ENCODE measurements around the gene MYH11.
"Not testable (repeated sequence)": the region's sequence is repeated elsewhere in the genome, so short reads cannot be mapped to it uniquely, and the experiment has no call there.

MYH11 gene

DNA sequence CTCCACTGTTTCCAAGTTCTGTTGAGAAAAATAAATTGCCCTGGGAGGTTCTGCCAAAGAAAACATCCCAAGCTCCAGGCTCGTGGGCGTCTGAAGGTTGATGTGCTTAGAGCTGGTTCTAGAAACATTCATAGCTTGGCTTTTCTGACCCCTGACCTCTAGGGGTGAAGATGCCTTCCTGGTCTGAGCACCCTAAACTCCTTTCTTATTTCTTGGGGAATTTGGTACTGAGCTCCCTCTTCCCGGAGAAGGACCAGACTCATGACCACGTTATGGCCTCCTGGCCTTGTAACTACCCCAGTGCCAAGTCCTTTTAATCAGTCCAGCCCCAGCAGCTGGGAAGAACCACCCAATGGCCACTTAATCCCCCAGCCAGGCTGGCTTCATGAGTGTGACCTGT, 66.4 kb downstream of the MYH11 start:
- no peak overlapping the region for H4K91ac ChIP-seq (ENCODE audit: low read depth, low read length, poor library complexity)
- H2BK5ac ChIP-seq (ENCODE audit: low read length), result no peak overlapping the region
- no peak overlapping the region for H3K23ac ChIP-seq (ENCODE audit: low read depth, low read length, poor library complexity)
- H3K4me3 ChIP-seq (ENCODE audit: low read length in 2 of 2), result no peak overlapping the region
- H2BK120ac ChIP-seq (ENCODE audit: low read depth, low read length), result no peak overlapping the region
- H2BK15ac ChIP-seq (ENCODE audit: low read length), result no peak overlapping the region
- no peaks in the 10 kb centered on the region for H3K36me3 ChIP-seq (replicated peaks in 1 of 2; ENCODE audit: control insufficient read depth in 2 of 2, insufficient read depth in 2 of 2, low read length in 2 of 2)
- no peak for DNase-seq (ENCODE audit: low spot score)
- H3K4me1 ChIP-seq (ENCODE audit: control insufficient read depth in 2 of 2, insufficient read depth in 1 of 2, low read depth in 1 of 2, low read length in 2 of 2), result peaks cover 0 to 2% of the 10 kb centered on the region in 2 donors
- H3K27me3 ChIP-seq (ENCODE audit: control insufficient read depth in 3 of 3, insufficient read depth in 3 of 3, low read depth in 1 of 3, low read length in 3 of 3), result no peaks in the 10 kb centered on the region
- no peak overlapping the region for H3K4ac ChIP-seq (ENCODE audit: low read length)
- no peak overlapping the region for H2AK5ac ChIP-seq (ENCODE audit: low read depth, low read length)
- no CpG with 5 or more reads among the region's 4 CpGs for WGBS, 2 donors (ENCODE audit: extremely low coverage in 2 of 2, insufficient read length in 2 of 2, insufficient replicate concordance in 1 of 2)
- H2BK12ac ChIP-seq (ENCODE audit: low read length), result no peak overlapping the region
- no peak overlapping the region for H3K14ac ChIP-seq (ENCODE audit: low read length)
- H4K8ac ChIP-seq (ENCODE audit: low read depth, low read length), result no peak overlapping the region
- no peak overlapping the region for H3K9ac ChIP-seq (ENCODE audit: low read depth, low read length, poor library complexity)
- no peak overlapping the region for H3K4me2 ChIP-seq (ENCODE audit: insufficient read depth, low read length, poor library complexity, severe bottlenecking)
- no peaks in the 10 kb centered on the region for H3K79me1 ChIP-seq (ENCODE audit: low read depth, low read length)
- H3K27ac ChIP-seq (replicated peaks; ENCODE audit: low read length), result no peak overlapping the region
- no peak overlapping the region for H2AFZ ChIP-seq (ENCODE audit: low read length)
- no peaks in the 10 kb centered on the region for H3K9me3 ChIP-seq (replicated peaks in 1 of 2; ENCODE audit: control insufficient read depth in 2 of 2, insufficient read depth in 1 of 2, low read depth in 1 of 2, low read length in 2 of 2)
- H3K18ac ChIP-seq (ENCODE audit: low read length), result no peak overlapping the region

DNA sequence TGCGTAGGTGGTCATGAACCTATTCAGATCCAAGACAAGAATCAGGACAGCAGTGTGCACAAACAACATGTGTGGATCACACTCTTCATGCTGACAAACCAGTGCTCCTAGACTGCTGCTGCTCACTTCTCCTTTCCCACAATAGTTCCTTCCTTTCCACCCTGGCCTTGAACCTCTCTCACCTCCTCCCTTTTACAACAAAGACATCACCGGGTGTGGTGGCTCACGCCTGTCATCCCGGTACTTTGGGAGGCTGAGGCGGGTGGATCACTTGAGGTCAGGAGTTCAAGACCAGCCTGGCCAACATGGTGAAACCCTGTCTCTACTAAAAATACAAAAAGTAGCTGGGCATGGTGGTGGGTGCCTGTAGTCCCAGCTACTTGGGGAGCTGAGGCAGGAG, 67.0 kb downstream of the MYH11 start:
- H3K4me3 ChIP-seq (ENCODE audit: low read length in 2 of 2); H2AK5ac ChIP-seq (ENCODE audit: low read depth, low read length); H3K4ac ChIP-seq (ENCODE audit: low read length); H2BK120ac ChIP-seq (ENCODE audit: low read depth, low read length); H3K23ac ChIP-seq (ENCODE audit: low read depth, low read length, poor library complexity); H3K79me1 ChIP-seq (ENCODE audit: low read depth, low read length); H2BK5ac ChIP-seq (ENCODE audit: low read length); H3K27ac ChIP-seq (replicated peaks; ENCODE audit: low read length); H3K18ac ChIP-seq (ENCODE audit: low read length); H3K4me1 ChIP-seq (ENCODE audit: control insufficient read depth in 2 of 2, insufficient read depth in 1 of 2, low read depth in 1 of 2, low read length in 2 of 2); H2BK12ac ChIP-seq (ENCODE audit: low read length); H3K9ac ChIP-seq (ENCODE audit: low read depth, low read length, poor library complexity); H3K9me3 ChIP-seq (replicated peaks in 1 of 2; ENCODE audit: control insufficient read depth in 2 of 2, insufficient read depth in 1 of 2, low read depth in 1 of 2, low read length in 2 of 2); H4K8ac ChIP-seq (ENCODE audit: low read depth, low read length); DNase-seq (ENCODE audit: low spot score); H2AFZ ChIP-seq (ENCODE audit: low read length); H4K91ac ChIP-seq (ENCODE audit: low read depth, low read length, poor library complexity); H3K14ac ChIP-seq (ENCODE audit: low read length); H2BK15ac ChIP-seq (ENCODE audit: low read length); H3K4me2 ChIP-seq (ENCODE audit: insufficient read depth, low read length, poor library complexity, severe bottlenecking); H3K27me3 ChIP-seq (ENCODE audit: control insufficient read depth in 3 of 3, insufficient read depth in 3 of 3, low read depth in 1 of 3, low read length in 3 of 3); H3K36me3 ChIP-seq (replicated peaks in 1 of 2; ENCODE audit: control insufficient read depth in 2 of 2, insufficient read depth in 2 of 2, low read length in 2 of 2): not testable (repeated sequence)
- no CpG with 5 or more reads among the region's 5 CpGs for WGBS, 2 donors (ENCODE audit: extremely low coverage in 2 of 2, insufficient read length in 2 of 2, insufficient replicate concordance in 1 of 2)

DNA sequence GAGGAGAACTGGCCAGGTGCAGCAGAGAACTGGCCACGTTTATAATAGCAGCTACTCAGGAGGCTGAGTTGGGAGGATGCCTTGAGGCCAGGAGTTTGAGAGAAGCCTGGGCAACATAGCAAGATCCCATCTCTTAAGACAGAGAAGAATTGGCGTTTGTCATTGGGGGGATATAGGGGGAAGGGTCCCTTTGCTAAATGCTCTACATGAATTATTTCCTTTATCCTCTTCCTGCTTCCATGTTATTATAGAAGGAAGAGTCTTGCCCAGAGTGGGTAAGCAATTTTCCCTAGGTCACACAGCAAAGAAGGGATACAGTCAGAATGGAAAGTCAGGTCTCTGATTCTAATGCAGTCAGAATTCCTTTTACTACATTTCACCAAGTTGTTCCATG, 68.0 kb downstream of the MYH11 start:
- H2BK15ac ChIP-seq (ENCODE audit: low read length), result no peak overlapping the region
- H3K79me1 ChIP-seq (ENCODE audit: low read depth, low read length), result no peaks in the 10 kb centered on the region
- H3K27me3 ChIP-seq (ENCODE audit: control insufficient read depth in 3 of 3, insufficient read depth in 3 of 3, low read depth in 1 of 3, low read length in 3 of 3), result no peaks in the 10 kb centered on the region
- no peak overlapping the region for H2BK12ac ChIP-seq (ENCODE audit: low read length)
- H3K36me3 ChIP-seq (replicated peaks in 1 of 2; ENCODE audit: control insufficient read depth in 2 of 2, insufficient read depth in 2 of 2, low read length in 2 of 2), result no peaks in the 10 kb centered on the region
- H4K91ac ChIP-seq (ENCODE audit: low read depth, low read length, poor library complexity), result no peak overlapping the region
- H2AK5ac ChIP-seq (ENCODE audit: low read depth, low read length), result no peak overlapping the region
- H3K4ac ChIP-seq (ENCODE audit: low read length), result no peak overlapping the region
- WGBS, 2 donors (ENCODE audit: extremely low coverage in 2 of 2, insufficient read length in 2 of 2, insufficient replicate concordance in 1 of 2), result no CpG with 5 or more reads among the region's 2 CpGs
- no peak overlapping the region for H3K27ac ChIP-seq (replicated peaks; ENCODE audit: low read length)
- no peaks in the 10 kb centered on the region for H3K4me1 ChIP-seq (ENCODE audit: control insufficient read depth in 2 of 2, insufficient read depth in 1 of 2, low read depth in 1 of 2, low read length in 2 of 2)
- H3K14ac ChIP-seq (ENCODE audit: low read length), result no peak overlapping the region
- H3K18ac ChIP-seq (ENCODE audit: low read length), result no peak overlapping the region
- no peak overlapping the region for H3K9ac ChIP-seq (ENCODE audit: low read depth, low read length, poor library complexity)
- no peak overlapping the region for H2BK5ac ChIP-seq (ENCODE audit: low read length)
- H3K4me3 ChIP-seq (ENCODE audit: low read length in 2 of 2), result no peak overlapping the region
- no peak overlapping the region for H2BK120ac ChIP-seq (ENCODE audit: low read depth, low read length)
- H3K4me2 ChIP-seq (ENCODE audit: insufficient read depth, low read length, poor library complexity, severe bottlenecking), result no peak overlapping the region
- no peak overlapping the region for H4K8ac ChIP-seq (ENCODE audit: low read depth, low read length)
- H3K23ac ChIP-seq (ENCODE audit: low read depth, low read length, poor library complexity), result no peak overlapping the region
- H2AFZ ChIP-seq (ENCODE audit: low read length), result no peak overlapping the region
- H3K9me3 ChIP-seq (replicated peaks in 1 of 2; ENCODE audit: control insufficient read depth in 2 of 2, insufficient read depth in 1 of 2, low read depth in 1 of 2, low read length in 2 of 2), result peaks cover 0 to 2% of the 10 kb centered on the region in 2 donors
- DNase-seq (ENCODE audit: low spot score), result no peak

DNA sequence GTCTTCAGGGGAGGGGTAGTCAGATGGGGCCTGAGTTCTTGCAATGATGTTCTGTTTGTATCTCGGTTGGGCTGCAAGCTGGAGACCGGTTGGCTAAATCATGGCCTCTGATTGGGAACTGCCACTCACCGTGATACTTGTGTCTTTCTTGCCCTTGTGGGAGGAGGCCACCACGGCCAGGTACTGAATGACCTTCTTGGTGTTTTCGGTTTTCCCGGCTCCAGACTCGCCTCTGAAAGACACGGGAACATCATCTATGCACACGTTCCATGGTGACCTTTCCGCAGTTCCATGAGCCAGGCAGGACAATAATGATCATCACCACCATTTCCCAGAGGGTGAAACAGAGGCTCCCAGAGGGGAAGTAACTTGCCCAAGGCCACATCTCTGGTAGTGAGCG, 70.3 kb downstream of the MYH11 start:
- H3K27ac ChIP-seq (replicated peaks; ENCODE audit: low read length), result no peak overlapping the region
- H3K18ac ChIP-seq (ENCODE audit: low read length), result no peak overlapping the region
- H3K4me2 ChIP-seq (ENCODE audit: insufficient read depth, low read length, poor library complexity, severe bottlenecking), result no peak overlapping the region
- no peak overlapping the region for H3K4ac ChIP-seq (ENCODE audit: low read length)
- peaks cover 0 to 2% of the 10 kb centered on the region in 2 donors for H3K9me3 ChIP-seq (replicated peaks in 1 of 2; ENCODE audit: control insufficient read depth in 2 of 2, insufficient read depth in 1 of 2, low read depth in 1 of 2, low read length in 2 of 2)
- no peak overlapping the region for H4K91ac ChIP-seq (ENCODE audit: low read depth, low read length, poor library complexity)
- H3K36me3 ChIP-seq (replicated peaks in 1 of 2; ENCODE audit: control insufficient read depth in 2 of 2, insufficient read depth in 2 of 2, low read length in 2 of 2), result no peaks in the 10 kb centered on the region
- no peak overlapping the region for H2BK120ac ChIP-seq (ENCODE audit: low read depth, low read length)
- H3K4me3 ChIP-seq (ENCODE audit: low read length in 2 of 2), result no peak overlapping the region
- H3K27me3 ChIP-seq (ENCODE audit: control insufficient read depth in 3 of 3, insufficient read depth in 3 of 3, low read depth in 1 of 3, low read length in 3 of 3), result no peaks in the 10 kb centered on the region
- H4K8ac ChIP-seq (ENCODE audit: low read depth, low read length), result no peak overlapping the region
- peaks cover 0 to 2% of the 10 kb centered on the region in 2 donors for H3K4me1 ChIP-seq (ENCODE audit: control insufficient read depth in 2 of 2, insufficient read depth in 1 of 2, low read depth in 1 of 2, low read length in 2 of 2)
- DNase-seq (ENCODE audit: low spot score), result no peak
- H2BK5ac ChIP-seq (ENCODE audit: low read length), result no peak overlapping the region
- H3K14ac ChIP-seq (ENCODE audit: low read length), result no peak overlapping the region
- no peak overlapping the region for H3K9ac ChIP-seq (ENCODE audit: low read depth, low read length, poor library complexity)
- no peak overlapping the region for H2AK5ac ChIP-seq (ENCODE audit: low read depth, low read length)
- no peak overlapping the region for H2BK12ac ChIP-seq (ENCODE audit: low read length)
- H3K79me1 ChIP-seq (ENCODE audit: low read depth, low read length), result no peaks in the 10 kb centered on the region
- H2BK15ac ChIP-seq (ENCODE audit: low read length), result no peak overlapping the region
- no peak overlapping the region for H2AFZ ChIP-seq (ENCODE audit: low read length)
- no CpG with 5 or more reads among the region's 11 CpGs for WGBS, 2 donors (ENCODE audit: extremely low coverage in 2 of 2, insufficient read length in 2 of 2, insufficient replicate concordance in 1 of 2)
- no peak overlapping the region for H3K23ac ChIP-seq (ENCODE audit: low read depth, low read length, poor library complexity)
